SK-N-SH treated with all-trans-retinoic acid at 6 μM for 48 hours (cell line): ENCODE data around the gene SOHLH2.

Experiments used
- ARNTL ChIP-seq: fragments of 450-650 bp; formaldehyde crosslinking; IDR thresholded peaks from 2 replicates; pipeline ENCODE4 v1.5.0; 2020; ENCODE audit warnings: low read depth, mild to moderate bottlenecking, moderate library complexity, borderline replicate concordance
- CSDC2 ChIP-seq: fragments of 250-450 bp; sonication (Bioruptor Pico); IDR thresholded peaks from 2 replicates; pipeline ENCODE4 v1.5.0; 2020; ENCODE audit warnings: mild to moderate bottlenecking, moderate library complexity
- CSRNP3 ChIP-seq: fragments of 250-450 bp; sonication (Bioruptor Pico); IDR thresholded peaks from 2 replicates; pipeline ENCODE4 v1.5.1; 2021; ENCODE audit warnings: mild to moderate bottlenecking, moderate library complexity
- ESRRG ChIP-seq: fragments of 250-450 bp; sonication (Bioruptor Pico); IDR thresholded peaks from 2 replicates; pipeline ENCODE4 v1.6.1; 2021; ENCODE audit warnings: mild to moderate bottlenecking
- GLIS3 ChIP-seq: fragments of 250-450 bp; sonication (Bioruptor Pico); IDR thresholded peaks from 2 replicates; pipeline ENCODE4 v1.5.0; 2020; ENCODE audit warnings: mild to moderate bottlenecking, moderate library complexity
- ISL1 ChIP-seq: fragments of 250-450 bp; sonication (Bioruptor Pico); IDR thresholded peaks from 2 replicates; pipeline ENCODE4 v2.1.2; 2022; ENCODE audit warnings: mild to moderate bottlenecking, moderate library complexity
- PATZ1 ChIP-seq: fragments of 250-450 bp; sonication (Bioruptor Pico); IDR thresholded peaks from 2 replicates; pipeline ENCODE4 v1.8.0; 2020; ENCODE audit warnings: mild to moderate bottlenecking, moderate library complexity, borderline replicate concordance
- TOX ChIP-seq: fragments of 250-450 bp; sonication (Bioruptor Pico); IDR thresholded peaks from 2 replicates; pipeline ENCODE4 v1.8.0; 2021; ENCODE audit warnings: mild to moderate bottlenecking, moderate library complexity, borderline replicate concordance
- ZC3H10 ChIP-seq: fragments of 250-450 bp; sonication (Bioruptor Pico); IDR thresholded peaks from 2 replicates; pipeline ENCODE4 v1.5.1; 2021; ENCODE audit warnings: mild to moderate bottlenecking, moderate library complexity
- ZFP3 ChIP-seq: fragments of 250-450 bp; sonication (Bioruptor Pico); IDR thresholded peaks from 2 replicates; pipeline ENCODE4 v1.5.0; 2020; ENCODE audit warnings: mild to moderate bottlenecking, moderate library complexity
- ZNF70 ChIP-seq: fragments of 450-650 bp; formaldehyde crosslinking; IDR thresholded peaks from 2 replicates; pipeline ENCODE4 v1.5.0; 2020; ENCODE audit warnings: mild to moderate bottlenecking, moderate library complexity
- ZNF8 ChIP-seq: fragments of 450-650 bp; formaldehyde crosslinking; IDR thresholded peaks from 2 replicates; pipeline ENCODE4 v1.5.0; 2020; ENCODE audit warnings: mild to moderate bottlenecking, moderate library complexity
- TF ChIP-seq, protein P1 (sequence below): fragments of 250-450 bp; sonication (Bioruptor Pico); IDR thresholded peaks from 2 replicates; pipeline ENCODE4 v1.5.1; 2020; ENCODE audit warnings: low read depth, mild to moderate bottlenecking, moderate library complexity
- TF ChIP-seq, protein P2 (sequence below): fragments of 250-450 bp; sonication (Bioruptor Pico); IDR thresholded peaks from 2 replicates; pipeline ENCODE4 v1.5.0; 2020; ENCODE audit warnings: mild to moderate bottlenecking, moderate library complexity

GRCh38 chr13:36193151-36193855 is 21.1 kb downstream of the SOHLH2 start:
- TF ChIP-seq CSDC2 (CRISPR knock-in tag) (no peak), TOX (no peak), GLIS3 (CRISPR knock-in tag) (no peak), ISL1 (CRISPR knock-in tag) (no peak), ZC3H10 (no peak), CSRNP3 (no peak), ESRRG (no peak), ZFP3 (CRISPR knock-in tag) (no peak), ARNTL (CRISPR knock-in tag) (no peak), PATZ1 (CRISPR knock-in tag) (no peak), ZNF8 (no peak), ZNF70 (no peak)
- TF ChIP-seq, protein P1, sequence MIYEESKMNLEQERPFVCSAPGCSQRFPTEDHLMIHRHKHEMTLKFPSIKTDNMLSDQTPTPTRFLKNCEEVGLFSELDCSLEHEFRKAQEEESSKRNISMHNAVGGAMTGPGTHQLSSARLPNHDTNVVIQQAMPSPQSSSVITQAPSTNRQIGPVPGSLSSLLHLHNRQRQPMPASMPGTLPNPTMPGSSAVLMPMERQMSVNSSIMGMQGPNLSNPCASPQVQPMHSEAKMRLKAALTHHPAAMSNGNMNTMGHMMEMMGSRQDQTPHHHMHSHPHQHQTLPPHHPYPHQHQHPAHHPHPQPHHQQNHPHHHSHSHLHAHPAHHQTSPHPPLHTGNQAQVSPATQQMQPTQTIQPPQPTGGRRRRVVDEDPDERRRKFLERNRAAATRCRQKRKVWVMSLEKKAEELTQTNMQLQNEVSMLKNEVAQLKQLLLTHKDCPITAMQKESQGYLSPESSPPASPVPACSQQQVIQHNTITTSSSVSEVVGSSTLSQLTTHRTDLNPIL (CRISPR knock-in tag), result no peak
- TF ChIP-seq, protein P2, sequence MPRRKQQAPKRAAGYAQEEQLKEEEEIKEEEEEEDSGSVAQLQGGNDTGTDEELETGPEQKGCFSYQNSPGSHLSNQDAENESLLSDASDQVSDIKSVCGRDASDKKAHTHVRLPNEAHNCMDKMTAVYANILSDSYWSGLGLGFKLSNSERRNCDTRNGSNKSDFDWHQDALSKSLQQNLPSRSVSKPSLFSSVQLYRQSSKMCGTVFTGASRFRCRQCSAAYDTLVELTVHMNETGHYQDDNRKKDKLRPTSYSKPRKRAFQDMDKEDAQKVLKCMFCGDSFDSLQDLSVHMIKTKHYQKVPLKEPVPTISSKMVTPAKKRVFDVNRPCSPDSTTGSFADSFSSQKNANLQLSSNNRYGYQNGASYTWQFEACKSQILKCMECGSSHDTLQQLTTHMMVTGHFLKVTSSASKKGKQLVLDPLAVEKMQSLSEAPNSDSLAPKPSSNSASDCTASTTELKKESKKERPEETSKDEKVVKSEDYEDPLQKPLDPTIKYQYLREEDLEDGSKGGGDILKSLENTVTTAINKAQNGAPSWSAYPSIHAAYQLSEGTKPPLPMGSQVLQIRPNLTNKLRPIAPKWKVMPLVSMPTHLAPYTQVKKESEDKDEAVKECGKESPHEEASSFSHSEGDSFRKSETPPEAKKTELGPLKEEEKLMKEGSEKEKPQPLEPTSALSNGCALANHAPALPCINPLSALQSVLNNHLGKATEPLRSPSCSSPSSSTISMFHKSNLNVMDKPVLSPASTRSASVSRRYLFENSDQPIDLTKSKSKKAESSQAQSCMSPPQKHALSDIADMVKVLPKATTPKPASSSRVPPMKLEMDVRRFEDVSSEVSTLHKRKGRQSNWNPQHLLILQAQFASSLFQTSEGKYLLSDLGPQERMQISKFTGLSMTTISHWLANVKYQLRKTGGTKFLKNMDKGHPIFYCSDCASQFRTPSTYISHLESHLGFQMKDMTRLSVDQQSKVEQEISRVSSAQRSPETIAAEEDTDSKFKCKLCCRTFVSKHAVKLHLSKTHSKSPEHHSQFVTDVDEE (CRISPR knock-in tag), result no peak
